ENCODE measurements around the gene SNX5. TPM values are rescaled to one million over a fixed set of nuclear protein-coding genes. Genes with fewer than 3 reads are reported as not detected.

SNX5 gene
- total and polyA plus RNA-seq, 2 of the 13 experiments (the other 11 are each of a cell fraction or from before 2014, with no cell fraction given): 664 to 1,040 TPM

GRCh38 chr20:17968366-17969277 lies at the start of gene SNX5, which contains the start of gene MGME1 (continued):
- TF ChIP-seq CC2D1A (CRISPR knock-in tag; IDR thresholded peaks at IDR 0.05): peak; percentile 99
- peak; percentile 90 for TF ChIP-seq ELF3 (CRISPR knock-in tag; IDR thresholded peaks at IDR 0.05)
- peak; percentile 94; the same call in 1 of the 2 replicates for TF ChIP-seq DNMT1 (CRISPR knock-in tag; IDR thresholded peaks at IDR 0.05)
- TF ChIP-seq CEBPG (CRISPR knock-in tag; IDR thresholded peaks at IDR 0.05): peak; percentile 64
- peak; percentile 100 for TF ChIP-seq KMT2A (CRISPR knock-in tag; IDR thresholded peaks at IDR 0.05)
- peak; percentile 100 for TF ChIP-seq ZFX (CRISPR knock-in tag; IDR thresholded peaks at IDR 0.05; ENCODE audit: low read depth)
- TF ChIP-seq NFAT5 (CRISPR knock-in tag; IDR thresholded peaks at IDR 0.05): peak; percentile 28
- peak; percentile 39 for TF ChIP-seq ZNF569 (CRISPR knock-in tag; IDR thresholded peaks at IDR 0.05; ENCODE audit: borderline replicate concordance)
- peak; percentile 59 for TF ChIP-seq PCBP1 (IDR thresholded peaks at IDR 0.05; ENCODE audit: borderline replicate concordance, low read depth, low read length)
- TF ChIP-seq IKZF1 (IDR thresholded peaks at IDR 0.05): no peak
- TF ChIP-seq ZNF34 (CRISPR knock-in tag; IDR thresholded peaks at IDR 0.05; ENCODE audit: borderline replicate concordance): no peak; the same call in 1 of the 2 replicates
- TF ChIP-seq FOXO1 (CRISPR knock-in tag; IDR thresholded peaks at IDR 0.05): peak; percentile 79; the same call in 1 of the 2 replicates
- TF ChIP-seq ZNF3 (CRISPR knock-in tag; IDR thresholded peaks at IDR 0.05): no peak
- TF ChIP-seq SRSF1 (optimal IDR thresholded peaks at IDR 0.05; ENCODE audit: low read depth, low read length): peak; percentile 94
- TF ChIP-seq YEATS4 (CRISPR knock-in tag; IDR thresholded peaks at IDR 0.05; ENCODE audit: borderline replicate concordance): peak; percentile 100
- peak; percentile 96; the same call in 1 of the 2 replicates for TF ChIP-seq ZNF33B (CRISPR knock-in tag; IDR thresholded peaks at IDR 0.05)
- peak; percentile 97 for TF ChIP-seq ZNF639 (CRISPR knock-in tag; conservative IDR thresholded peaks at IDR 0.05)
- TF ChIP-seq YEATS2 (CRISPR knock-in tag; IDR thresholded peaks at IDR 0.05; ENCODE audit: borderline replicate concordance): peak; percentile 100
